GM23248 (cell line): ENCODE results near the gene NAV2.

Experiments
- EZH2 ChIP-seq: fragments of 200-600 bp; sonication (generic); IDR thresholded peaks from 2 replicates; pipeline ENCODE4 v1.6.1; 2018; ENCODE audit warnings: antibody characterized with exemption, mild to moderate bottlenecking; ENCODE audit not compliant: insufficient read depth, poor library complexity, severe bottlenecking
- EZH2phosphoT487 ChIP-seq: fragments of 200-600 bp; sonication (generic); IDR thresholded peaks from 2 replicates; pipeline ENCODE4 v1.6.1; 2018; ENCODE audit warnings: antibody characterized with exemption, moderate library complexity, mild to moderate bottlenecking, low read depth; ENCODE audit not compliant: insufficient read depth

DNA sequence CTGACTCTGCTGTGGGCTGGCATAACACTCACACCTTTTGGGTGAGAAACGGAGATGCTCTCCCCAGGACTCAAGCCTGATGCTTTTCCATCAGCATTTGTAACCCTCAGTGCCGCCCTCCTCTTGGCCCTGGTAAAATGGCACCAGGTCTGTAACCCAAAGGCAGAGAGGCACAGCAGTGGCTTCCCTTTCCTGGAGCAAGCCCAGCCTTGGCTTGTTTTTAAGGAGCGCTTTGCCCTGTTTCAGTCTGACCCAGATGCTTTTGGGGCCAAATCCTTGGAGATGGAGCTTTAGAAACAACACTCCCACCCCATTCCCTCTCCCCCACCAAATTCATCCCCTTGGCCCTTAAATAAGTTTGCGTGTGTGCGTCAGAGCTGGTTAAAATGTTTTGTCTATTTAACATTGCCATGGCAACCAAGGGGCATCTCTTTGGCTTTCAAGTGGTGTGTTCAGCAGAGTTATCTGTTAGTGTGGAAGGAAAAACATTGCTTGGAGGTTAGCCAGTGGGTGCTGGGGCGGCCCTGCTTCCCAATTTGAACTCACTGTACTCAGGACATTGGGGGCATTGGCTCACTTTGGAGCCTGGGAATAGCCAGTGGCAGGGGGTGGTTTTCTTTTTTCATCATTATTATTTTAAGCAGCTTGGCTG is 134.1 kb downstream of the NAV2 start:
- TF ChIP-seq EZH2 (no peak), EZH2phosphoT487 (no peak)
